Stimulated activated CD4-positive, alpha-beta T cell treated with anti-CD3 and anti-CD28 coated beads, Interleukin-4, amount 100 ng/mL, for 4 hours (primary cell): Measurements from ENCODE around the gene HIKESHI.

Experiments used
- DNase-seq, 2 experiments: peaks; one replicate each; pipeline ENCODE4 v3.0.0-alpha.2; 2020

The HIKESHI gene

DNA sequence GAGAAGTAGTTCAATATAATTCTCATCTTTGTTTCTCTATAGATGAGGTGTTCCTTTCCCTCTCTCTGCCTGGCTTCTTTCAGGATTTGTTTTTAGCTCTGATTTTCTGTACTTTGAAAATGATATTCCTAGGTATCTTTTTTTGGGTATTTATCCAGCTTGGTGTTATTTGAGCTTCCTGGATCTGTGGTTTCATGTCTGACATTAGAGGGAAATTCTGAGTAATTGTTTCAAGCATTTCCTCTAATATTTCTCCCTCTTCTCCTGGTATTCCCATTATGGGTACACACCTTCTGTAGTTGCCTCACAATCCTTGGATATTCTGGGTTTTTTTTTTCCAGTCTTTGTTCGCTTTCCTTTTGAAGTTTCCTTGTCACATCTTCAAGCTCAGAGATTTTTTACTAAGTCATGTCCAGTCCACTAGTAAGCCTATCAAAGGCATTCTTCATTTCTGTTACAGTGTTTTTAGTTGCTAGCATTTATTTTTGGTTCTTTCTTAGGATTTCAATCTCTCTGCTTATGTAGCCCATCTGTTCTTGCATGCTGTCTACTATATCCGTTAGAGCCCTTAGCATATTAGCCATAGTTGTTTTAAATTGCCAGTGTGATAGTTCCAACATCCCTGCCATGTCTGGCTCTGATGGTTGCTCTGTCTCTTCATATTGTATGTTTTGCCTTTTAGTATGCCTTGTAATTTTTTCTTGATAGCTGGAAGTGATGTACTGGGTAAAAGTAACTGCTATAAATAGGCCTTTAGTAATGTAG lies 78.4 kb downstream of the HIKESHI start:
- DNase-seq = no peak

DNA sequence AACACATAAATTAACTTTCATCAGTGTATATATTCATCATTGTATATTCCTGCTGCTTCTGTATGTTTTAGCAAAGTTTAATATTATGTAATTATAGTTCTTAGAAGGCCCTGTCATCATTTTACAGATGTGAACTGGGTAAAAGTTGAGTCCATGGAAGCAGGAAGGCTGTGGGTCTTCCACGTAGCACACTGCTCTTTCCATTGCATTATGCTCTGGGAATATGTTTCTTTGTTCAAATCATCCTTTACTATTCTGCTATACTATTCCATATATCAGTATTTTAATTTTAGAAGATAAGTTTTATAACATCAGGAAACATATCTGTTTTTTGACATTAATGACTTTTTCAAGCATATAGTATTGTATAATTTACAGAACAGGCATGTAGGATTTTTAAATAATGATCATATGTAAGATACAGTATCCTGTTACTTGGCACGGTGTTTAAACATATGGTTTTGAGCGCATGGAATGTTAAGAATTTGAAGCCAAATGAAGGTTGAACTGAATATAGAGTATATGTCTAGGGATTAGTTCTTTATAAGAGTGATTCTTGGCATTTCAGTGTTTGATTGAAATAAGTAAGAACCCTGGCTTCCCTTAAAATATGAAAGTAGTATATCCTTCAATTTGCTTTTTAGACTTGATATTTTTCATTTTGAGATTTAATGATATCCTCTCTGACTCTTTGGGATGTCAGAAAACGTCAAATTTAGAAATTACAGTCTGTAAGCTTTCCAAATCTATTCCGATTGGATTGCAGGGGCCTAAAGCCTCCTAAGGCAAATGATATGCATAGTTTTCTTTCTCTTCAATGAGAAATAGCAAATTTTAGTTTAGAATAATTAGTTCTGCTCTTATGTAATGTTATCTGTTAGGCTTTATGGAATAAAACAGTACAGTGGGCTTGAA lies 81.3 kb downstream of the HIKESHI start:
- DNase-seq = no peak

DNA sequence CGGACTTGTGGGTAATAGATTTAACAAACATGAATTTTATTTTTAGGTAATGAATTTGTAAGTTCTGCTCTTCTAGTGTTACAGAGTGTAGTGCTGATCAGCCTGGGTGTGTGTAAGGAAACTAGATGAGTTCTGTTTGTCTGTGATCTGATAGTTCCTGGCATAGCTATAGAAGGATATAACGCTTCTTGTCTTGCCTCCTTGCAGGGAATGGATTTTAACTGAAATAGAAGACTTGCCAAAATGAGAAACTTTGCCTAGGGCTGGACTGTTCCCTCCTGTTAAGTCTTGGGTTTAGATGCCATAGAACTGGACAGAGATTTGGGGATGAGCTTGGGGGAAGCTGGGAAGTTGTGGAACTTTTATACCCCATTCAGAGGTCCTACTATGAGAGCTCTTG lies 84.2 kb downstream of the HIKESHI start:
- no peak for DNase-seq

- no peak for DNase-seq
Measured at GRCh38 chr11:86386746-86387145, 84.7 kb downstream of the HIKESHI start.

DNA sequence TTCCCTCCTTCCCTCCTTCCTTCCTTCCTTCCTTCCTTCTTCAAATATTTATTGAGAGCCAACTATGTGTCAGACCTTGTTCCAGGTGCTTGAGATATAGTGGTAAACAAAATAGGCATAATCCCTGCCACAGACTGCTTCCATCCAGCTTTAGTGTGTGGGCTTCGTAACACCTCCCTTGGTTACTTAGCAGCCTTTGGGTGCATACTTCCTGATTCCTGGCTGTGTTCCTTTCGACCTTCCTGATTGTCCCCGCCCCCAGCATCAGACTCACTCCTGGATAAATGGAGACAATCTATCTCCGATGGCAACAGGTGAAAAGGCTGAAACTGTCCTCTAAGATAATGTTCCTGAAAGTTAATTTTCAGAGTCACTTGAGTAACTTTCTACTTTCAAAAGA lies 86.2 kb downstream of the HIKESHI start:
- no peak for DNase-seq

DNA sequence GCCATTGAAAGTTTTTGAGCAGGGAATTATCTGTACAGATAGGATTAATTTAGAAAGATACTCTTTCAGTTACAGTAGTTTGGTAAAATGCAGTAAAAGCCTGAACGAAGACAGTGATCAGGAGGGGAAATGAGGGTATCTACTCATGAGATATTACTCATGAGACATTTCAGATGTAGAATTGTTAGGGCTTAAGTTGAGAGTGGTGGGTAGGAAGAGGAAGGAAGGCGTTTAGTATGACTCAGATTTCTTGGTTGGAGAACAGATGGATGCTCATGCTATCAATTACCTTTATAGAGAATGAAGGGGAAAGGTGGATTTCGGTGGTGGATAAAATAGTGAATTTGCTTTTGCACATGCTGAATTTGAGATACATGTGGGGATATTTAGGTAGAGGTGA lies 88.4 kb downstream of the HIKESHI start:
- DNase-seq = no peak

DNA sequence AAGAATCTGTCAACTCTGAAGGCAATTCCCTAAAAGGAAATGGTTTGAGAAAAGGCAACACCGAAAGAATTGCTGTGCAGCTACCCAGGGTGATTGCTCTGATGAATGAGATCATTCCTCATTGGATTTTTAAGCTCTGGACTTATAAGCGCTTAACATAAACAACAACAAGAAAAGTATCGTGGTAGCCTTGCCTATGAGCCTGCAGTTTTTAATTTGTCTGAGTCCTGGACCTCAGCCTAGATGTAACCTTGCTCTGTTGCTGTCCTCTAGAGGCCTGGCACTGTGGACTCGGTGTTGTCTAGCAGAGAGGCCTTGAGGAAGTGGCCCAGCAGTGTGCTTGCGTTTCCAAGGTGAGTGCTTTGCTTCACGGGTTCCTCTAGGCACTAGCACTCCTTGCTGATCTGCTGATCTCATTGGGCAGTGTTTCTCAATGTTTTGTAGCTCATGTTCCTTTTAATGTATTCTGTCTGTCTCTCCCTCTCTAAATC lies 93.1 kb downstream of the HIKESHI start:
- no peak for DNase-seq
